Frontal cortex (tissue), 4 donors: ENCODE measurements around the gene F12. TPM values are rescaled to one million over a fixed set of nuclear protein-coding genes. Genes with fewer than 3 reads are reported as not detected.

Source experiments
- DNase-seq, 2 donors: peaks; one replicate each; pipeline ENCODE4 v3.0.0; 2012; ENCODE audit warnings: low spot score in 2 of 2
- FAIRE-seq: peaks from 2 replicates; lab custom pipeline; 2012; peaks lifted over from hg19 to GRCh38; lab: Jason Lieb, UNC
- total RNA-seq: library from RNA; depleted of rRNA; stranded (reverse); fragments of >200 nt; gene quantifications from one replicate; pipeline ENCODE4 v1.2.3, GENCODE V29; 2014
- donor health status: control.
- donor health status: control.
- donor health status: control.

The F12 gene
- total RNA-seq, 1 donor from 2014 or later = 2.4 TPM

GRCh38 chr5:177433658-177434217 lies 24.4 kb upstream of the F12 start:
- FAIRE-seq = no peak

GRCh38 chr5:177432839-177433657 lies 23.7 kb upstream of the F12 start:
- DNase-seq (no peak), FAIRE-seq (no peak)

More at GRCh38 chr5:177433658-177434217, 24.4 kb upstream of the F12 start:
- no peak for DNase-seq

- no peak for DNase-seq
- FAIRE-seq = no peak
Observed at GRCh38 chr5:177432143-177432838, 22.9 kb upstream of the F12 start.

GRCh38 chr5:177431317-177432142 lies 22.2 kb upstream of the F12 start:
- FAIRE-seq = no peak
- no peak for DNase-seq

GRCh38 chr5:177430972-177431316 lies 21.6 kb upstream of the F12 start:
- DNase-seq (no peak), FAIRE-seq (no peak)

GRCh38 chr5:177430140-177430951 lies 21.0 kb upstream of the F12 start:
- DNase-seq (no peak), FAIRE-seq (no peak)

- FAIRE-seq (no peak), DNase-seq (no peak)
Observed at GRCh38 chr5:177429248-177430040, 20.1 kb upstream of the F12 start.

GRCh38 chr5:177428574-177429217 lies 19.3 kb upstream of the F12 start:
- no peak for DNase-seq
- no peak for FAIRE-seq

GRCh38 chr5:177427919-177428573 lies 18.7 kb upstream of the F12 start:
- no peak for DNase-seq

GRCh38 chr5:177427211-177427822 lies 18.0 kb upstream of the F12 start:
- FAIRE-seq (no peak), DNase-seq (no peak)

More at GRCh38 chr5:177427919-177428573, 18.7 kb upstream of the F12 start:
- FAIRE-seq = no peak

GRCh38 chr5:177426566-177427210 lies 17.3 kb upstream of the F12 start, which contains the start of gene GRK6:
Gene GRK6, plus strand, starts transcription at chr5:177426676. Its CDS starts 170 bp downstream, at chr5:177426846.
- DNase-seq (peak in 1 of 2 donors; percentile 99), FAIRE-seq (no peak)

GRCh38 chr5:177425801-177426565 lies 16.6 kb upstream of the F12 start:
- DNase-seq (peak in 1 of 2 donors; percentile 99), FAIRE-seq (peak; percentile 98)

- no peak for FAIRE-seq
Observed at GRCh38 chr5:177425196-177425800, 15.9 kb upstream of the F12 start.

GRCh38 chr5:177423671-177424070 lies 14.3 kb upstream of the F12 start:
- no peak for FAIRE-seq
- DNase-seq = no peak

More at GRCh38 chr5:177425196-177425800, 15.9 kb upstream of the F12 start:
- no peak for DNase-seq

- DNase-seq (no peak), FAIRE-seq (no peak)
Observed at GRCh38 chr5:177421062-177421798, 11.9 kb upstream of the F12 start.
